ENCODE data around the gene FAM107B. TPM values are rescaled to one million over a fixed set of nuclear protein-coding genes. Genes with fewer than 3 reads are reported as not detected.

Gene FAM107B
- total RNA-seq, 4 donors from 2014 or later, result 24.1 to 69.7 (median 43.2) TPM

DNA sequence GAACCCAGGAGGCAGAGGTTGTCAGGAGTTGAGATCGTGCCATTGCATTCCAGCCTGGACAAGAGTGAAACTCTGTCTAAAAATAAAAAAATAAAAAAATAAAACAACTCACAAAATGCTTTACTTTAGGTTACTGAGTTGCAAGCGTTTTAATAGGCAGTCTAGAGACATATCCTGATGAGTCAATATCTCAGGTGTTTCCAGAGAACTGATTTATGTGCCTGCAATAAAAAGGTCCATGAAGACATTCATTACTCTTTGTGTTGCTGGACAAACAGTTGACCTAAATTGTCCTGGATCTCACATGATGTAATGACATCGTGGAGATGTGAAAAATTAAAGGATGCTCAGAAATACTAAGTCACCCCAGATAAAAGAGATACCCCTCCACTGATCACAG is 31.6 kb upstream of the FAM107B start:
- TF ChIP-seq, protein P1, sequence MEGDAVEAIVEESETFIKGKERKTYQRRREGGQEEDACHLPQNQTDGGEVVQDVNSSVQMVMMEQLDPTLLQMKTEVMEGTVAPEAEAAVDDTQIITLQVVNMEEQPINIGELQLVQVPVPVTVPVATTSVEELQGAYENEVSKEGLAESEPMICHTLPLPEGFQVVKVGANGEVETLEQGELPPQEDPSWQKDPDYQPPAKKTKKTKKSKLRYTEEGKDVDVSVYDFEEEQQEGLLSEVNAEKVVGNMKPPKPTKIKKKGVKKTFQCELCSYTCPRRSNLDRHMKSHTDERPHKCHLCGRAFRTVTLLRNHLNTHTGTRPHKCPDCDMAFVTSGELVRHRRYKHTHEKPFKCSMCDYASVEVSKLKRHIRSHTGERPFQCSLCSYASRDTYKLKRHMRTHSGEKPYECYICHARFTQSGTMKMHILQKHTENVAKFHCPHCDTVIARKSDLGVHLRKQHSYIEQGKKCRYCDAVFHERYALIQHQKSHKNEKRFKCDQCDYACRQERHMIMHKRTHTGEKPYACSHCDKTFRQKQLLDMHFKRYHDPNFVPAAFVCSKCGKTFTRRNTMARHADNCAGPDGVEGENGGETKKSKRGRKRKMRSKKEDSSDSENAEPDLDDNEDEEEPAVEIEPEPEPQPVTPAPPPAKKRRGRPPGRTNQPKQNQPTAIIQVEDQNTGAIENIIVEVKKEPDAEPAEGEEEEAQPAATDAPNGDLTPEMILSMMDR (IDR thresholded peaks at IDR 0.05), result no peak
- TF ChIP-seq POLR2A (IDR thresholded peaks at IDR 0.05), result no peak
- no peak overlapping the region for H3K4me3 ChIP-seq
- intact Hi-C loops (cut with DNase I; ENCODE audit: low total_unique reads), result no loop called here
- H3K27me3 ChIP-seq, result no peaks in the 10 kb centered on the region
- H3K4me1 ChIP-seq, result no peaks in the 10 kb centered on the region
- H3K36me3 ChIP-seq, result no peaks in the 10 kb centered on the region
- no peak for DNase-seq
- H3K9me3 ChIP-seq, result no peaks in the 10 kb centered on the region
- H3K27ac ChIP-seq, result no peak overlapping the region

DNA sequence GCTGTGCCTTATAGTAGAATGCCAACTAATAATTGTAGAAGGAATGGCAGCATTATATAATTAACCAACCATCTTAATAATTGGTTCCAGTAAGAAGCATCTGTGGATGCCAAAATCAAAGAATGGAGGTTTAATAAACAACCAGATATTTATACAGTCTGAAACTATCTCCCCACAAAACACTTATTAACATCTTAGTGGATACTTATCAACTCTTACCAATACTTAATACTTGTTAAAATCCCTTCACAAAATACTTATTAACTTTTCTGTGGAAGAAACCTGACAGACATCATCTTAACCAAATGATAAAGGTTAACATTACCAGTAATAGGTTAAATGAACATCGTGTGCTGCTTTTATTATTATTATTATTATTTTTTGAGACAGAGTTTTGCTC is 29.1 kb upstream of the FAM107B start:
- DNase-seq, result no peak
- no peaks in the 10 kb centered on the region for H3K4me1 ChIP-seq
- no peaks in the 10 kb centered on the region for H3K36me3 ChIP-seq
- H3K27me3 ChIP-seq, result no peaks in the 10 kb centered on the region
- TF ChIP-seq, protein P1 (IDR thresholded peaks at IDR 0.05), result no peak
- no peak for TF ChIP-seq POLR2A (IDR thresholded peaks at IDR 0.05)
- intact Hi-C loops (cut with DNase I; ENCODE audit: low total_unique reads), result no loop called here
- H3K4me3 ChIP-seq, result no peak overlapping the region
- H3K27ac ChIP-seq, result no peak overlapping the region
- H3K9me3 ChIP-seq, result no peaks in the 10 kb centered on the region

DNA sequence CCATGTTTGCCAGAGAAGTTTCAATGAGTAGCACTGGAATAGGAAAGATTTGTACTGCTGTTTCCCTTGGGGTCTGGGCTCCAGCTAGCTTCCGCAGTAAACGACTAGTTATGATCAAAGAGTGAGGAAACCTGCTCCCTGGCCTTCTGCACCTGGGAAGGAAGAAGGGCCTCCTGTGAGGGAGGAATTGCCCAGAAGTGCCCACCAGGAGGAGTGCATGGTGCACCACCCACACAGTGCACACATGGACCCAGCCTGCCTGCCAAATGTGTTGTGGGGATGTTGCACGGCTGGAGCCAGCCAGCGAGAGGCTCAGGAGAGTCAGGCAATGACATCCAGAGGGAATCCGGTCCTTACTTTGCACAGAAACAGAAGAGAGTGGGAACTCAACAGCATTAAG is 27.0 kb upstream of the FAM107B start:
- intact Hi-C loops (cut with DNase I; ENCODE audit: low total_unique reads), result no loop called here
- Histone ChIP-seq H3K4me3 (no peak overlapping the region), H3K27ac (no peak overlapping the region), H3K9me3 (no peaks in the 10 kb centered on the region), H3K27me3 (no peaks in the 10 kb centered on the region), H3K36me3 (no peaks in the 10 kb centered on the region), H3K4me1 (no peaks in the 10 kb centered on the region)
- no peak for TF ChIP-seq POLR2A (IDR thresholded peaks at IDR 0.05)
- TF ChIP-seq, protein P1 (IDR thresholded peaks at IDR 0.05), result no peak
- peak in 1 of 2 donors; percentile 56 for DNase-seq

DNA sequence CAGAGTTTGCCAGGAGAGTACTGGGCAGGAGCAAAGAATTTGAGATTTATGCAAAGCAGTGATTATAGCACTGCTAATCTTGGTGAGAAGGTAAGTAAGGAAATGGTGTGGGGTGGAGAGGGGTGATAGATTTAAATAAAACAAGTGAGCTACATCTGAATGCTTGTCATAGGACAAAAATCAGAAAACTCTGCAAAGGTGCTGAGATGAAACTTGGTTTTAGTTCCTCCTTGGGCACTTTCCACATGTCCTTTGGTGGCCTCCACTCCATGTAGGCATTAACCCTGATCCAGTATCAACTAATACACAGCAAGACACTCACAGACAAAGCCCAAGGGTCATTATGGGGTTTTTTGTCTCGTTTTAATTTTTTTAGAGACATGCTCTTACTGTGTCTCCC is 25.7 kb upstream of the FAM107B start:
- intact Hi-C loops (cut with DNase I; ENCODE audit: low total_unique reads), result no loop called here
- Histone ChIP-seq H3K4me3 (no peak overlapping the region), H3K36me3 (no peaks in the 10 kb centered on the region), H3K4me1 (no peaks in the 10 kb centered on the region), H3K27me3 (no peaks in the 10 kb centered on the region), H3K9me3 (no peaks in the 10 kb centered on the region), H3K27ac (no peak overlapping the region)
- TF ChIP-seq, protein P1 (IDR thresholded peaks at IDR 0.05), result no peak
- TF ChIP-seq POLR2A (IDR thresholded peaks at IDR 0.05), result no peak
- no peak for DNase-seq

DNA sequence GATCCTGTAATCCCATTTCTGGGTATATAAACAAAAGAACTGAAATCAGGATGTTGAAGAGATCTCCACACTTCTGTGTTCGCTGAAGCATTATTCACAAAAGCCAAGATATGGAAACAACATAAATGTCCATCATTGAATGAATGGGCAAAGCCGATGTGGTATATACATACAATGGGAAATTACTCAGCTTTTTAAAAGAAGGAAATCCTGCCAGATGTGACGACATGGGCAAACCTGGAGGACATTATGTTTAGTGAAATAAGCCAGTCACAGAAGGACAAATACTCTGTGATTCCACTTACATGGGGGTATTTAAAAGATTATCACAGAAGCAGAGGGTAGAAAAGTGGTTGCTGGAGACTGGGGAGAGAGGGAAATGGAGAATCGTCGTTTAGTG is 23.9 kb upstream of the FAM107B start:
- TF ChIP-seq POLR2A (IDR thresholded peaks at IDR 0.05), result no peak
- TF ChIP-seq, protein P1 (IDR thresholded peaks at IDR 0.05), result no peak
- Histone ChIP-seq H3K27ac (no peak overlapping the region), H3K9me3 (no peaks in the 10 kb centered on the region), H3K36me3 (no peaks in the 10 kb centered on the region), H3K4me1 (no peaks in the 10 kb centered on the region), H3K27me3 (no peaks in the 10 kb centered on the region), H3K4me3 (no peak overlapping the region)
- DNase-seq, result no peak
- intact Hi-C loops (cut with DNase I; ENCODE audit: low total_unique reads), result no loop called here

All from uterus (tissue), 4 donors.